Activated CD4-positive, alpha-beta T cell treated with anti-CD3 and anti-CD28 coated beads for 36 hours (primary cell): Measurements from ENCODE around the gene HEXIM2. TPM values are rescaled to one million over a fixed set of nuclear protein-coding genes. Genes with fewer than 3 reads are reported as not detected.

Experiments
- ATAC-seq: fragments of 200-7000 bp; cut with Tn5 transposase; one replicate; pipeline ENCODE4 v1.10.0; 2021; ENCODE audit warnings: mild to moderate bottlenecking, moderate library complexity
- CTCF ChIA-PET: fragments of 350-600 bp; sonication (Branson Sonifier 250); formaldehyde crosslinking; loops from one replicate; lab custom pipeline; 2021; ENCODE audit warnings: antibody characterized with exemption; lab: Charles Lee
- POLR2A ChIA-PET: fragments of 350-600 bp; sonication (Branson Sonifier 250); formaldehyde crosslinking; loops from one replicate; lab custom pipeline; 2021; ENCODE audit warnings: antibody characterized with exemption, inconsistent platforms; lab: Charles Lee
- DNase-seq: peaks from one replicate; pipeline ENCODE4 v3.0.0-alpha.2; 2020
- H3K27ac Mint-ChIP-seq: one replicate; pipeline ENCODE4 v1.8.0; 2021; ENCODE audit warnings: mixed read lengths
- H3K27me3 Mint-ChIP-seq: one replicate; pipeline ENCODE4 v1.8.0; 2021; ENCODE audit warnings: mixed read lengths
- H3K36me3 Mint-ChIP-seq: one replicate; pipeline ENCODE4 v1.8.0; 2021; ENCODE audit warnings: low read depth, mixed read lengths
- H3K4me1 Mint-ChIP-seq: one replicate; pipeline ENCODE4 v1.8.0; 2021; ENCODE audit warnings: mixed read lengths
- H3K4me3 Mint-ChIP-seq: one replicate; pipeline ENCODE4 v1.8.0; 2021; ENCODE audit warnings: mild to moderate bottlenecking, moderate library complexity, mixed read lengths
- H3K9me3 Mint-ChIP-seq: one replicate; pipeline ENCODE4 v1.8.0; 2021; ENCODE audit warnings: low read depth, mixed read lengths
- intact Hi-C, 2 experiments: fragments of 100-400 bp; cut with DNase I in 1 of 2; cut with micrococcal nuclease in 1 of 2; formaldehyde crosslinking; loops; one replicate each; pipeline versions ENCODE4 v1.14.2 to v1.15.1; 2022 to 2024; cut with DNase I, micrococcal nuclease
- total RNA-seq, 2 experiments: library from RNA; stranded (reverse); gene quantifications; one replicate each; pipeline ENCODE4 v1.2.3, GENCODE V29; 2021

HEXIM2 gene
- total RNA-seq, 2 experiments from 2014 or later, result 3.9 to 4.6 TPM

GRCh38 chr17:45128989-45129388 is 32.7 kb upstream of the HEXIM2 start:
- DNase-seq (no peak), ATAC-seq (no peak)
- CTCF ChIA-PET, result interaction anchor here (0.9 to 2.3 kb wide), 3 partner anchors 10 to 90 kb away, joined by 3 to 10 read pairs (median 3); no protein-coding TSS in a partner anchor
- intact Hi-C loops, result no loop called here
- Mint-ChIP-seq H3K4me1 (peaks cover 2% of the 10 kb centered on the region), H3K27me3 (peaks cover 3% of the 10 kb centered on the region), H3K4me3 (no peak overlapping the region), H3K27ac (no peak overlapping the region), H3K36me3 (no peaks in the 10 kb centered on the region), H3K9me3 (no peaks in the 10 kb centered on the region)
- POLR2A ChIA-PET, result interaction anchor here (0.6 kb wide), 1 partner anchor 91 kb away, joined by 3 read pairs; no protein-coding TSS in a partner anchor

- Mint-ChIP-seq H3K9me3 (no peaks in the 10 kb centered on the region), H3K36me3 (no peaks in the 10 kb centered on the region), H3K4me1 (peaks cover 2% of the 10 kb centered on the region), H3K4me3 (no peak overlapping the region), H3K27me3 (peaks cover 3% of the 10 kb centered on the region), H3K27ac (no peak overlapping the region)
- DNase-seq, result no peak
- POLR2A ChIA-PET, result interaction anchor here (0.6 kb wide), 1 partner anchor 91 kb away, joined by 3 read pairs; no protein-coding TSS in a partner anchor
- CTCF ChIA-PET, result interaction anchor here (0.9 to 2.3 kb wide), 3 partner anchors 11 to 90 kb away, joined by 3 to 10 read pairs (median 3); no protein-coding TSS in a partner anchor
- intact Hi-C loops, result no loop called here
- ATAC-seq, result no peak
Observed at GRCh38 chr17:45129426-45129939, 32.2 kb upstream of the HEXIM2 start.

GRCh38 chr17:45129940-45130680 is 31.6 kb upstream of the HEXIM2 start:
- ATAC-seq (no peak), DNase-seq (no peak)
- Mint-ChIP-seq H3K36me3 (no peaks in the 10 kb centered on the region), H3K9me3 (no peaks in the 10 kb centered on the region), H3K27me3 (peaks cover 3% of the 10 kb centered on the region), H3K4me3 (no peak overlapping the region), H3K27ac (no peak overlapping the region), H3K4me1 (peaks cover 3% of the 10 kb centered on the region)
- intact Hi-C loops, result loop anchor here in 1 of 2 experiments (5.0 to 10.0 kb wide), 2 partner anchors 208 to 355 kb away; no protein-coding TSS in a partner anchor
- ChIA-PET POLR2A (no interaction called here), CTCF (interaction anchor here (0.5 to 2.3 kb wide), 3 partner anchors 11 to 68 kb away, joined by 3 to 10 read pairs (median 3); no protein-coding TSS in a partner anchor)

- no peak overlapping the region for H3K27ac Mint-ChIP-seq
- DNase-seq, result no peak
- H3K27me3 Mint-ChIP-seq, result peaks cover 3% of the 10 kb centered on the region
- H3K4me1 Mint-ChIP-seq, result peaks cover 5% of the 10 kb centered on the region
- ATAC-seq, result no peak
- peak overlapping the region; percentile 44 for H3K4me3 Mint-ChIP-seq
- no peaks in the 10 kb centered on the region for H3K9me3 Mint-ChIP-seq
- no peaks in the 10 kb centered on the region for H3K36me3 Mint-ChIP-seq
- intact Hi-C loops, result loop anchor here in 1 of 2 experiments (5.0 to 10.0 kb wide), 2 partner anchors 209 to 356 kb away; no protein-coding TSS in a partner anchor
- ChIA-PET CTCF (interaction anchor here (0.5 to 7.0 kb wide), 7 partner anchors 12 to 289 kb away, joined by 3 to 222 read pairs (median 3); partner anchors contain the start of gene HEXIM1), POLR2A (no interaction called here)
Observed at GRCh38 chr17:45130681-45131615, 30.7 kb upstream of the HEXIM2 start.

- Mint-ChIP-seq H3K4me3 (peak overlapping the region; percentile 44), H3K36me3 (no peaks in the 10 kb centered on the region), H3K4me1 (peaks cover 9% of the 10 kb centered on the region), H3K27ac (no peak overlapping the region), H3K9me3 (no peaks in the 10 kb centered on the region), H3K27me3 (peaks cover 3% of the 10 kb centered on the region)
- peak; percentile 74 for DNase-seq
- peak; percentile 0 for ATAC-seq
- ChIA-PET POLR2A (no interaction called here), CTCF (interaction anchor here (0.6 to 7.0 kb wide), 4 partner anchors 17 to 288 kb away, joined by 3 to 222 read pairs (median 102); partner anchors contain the start of gene HEXIM1)
- intact Hi-C loops, result loop anchor here (1.0 to 10.0 kb wide), 10 partner anchors 35 to 629 kb away; partner anchors contain the start of genes C1QL1 (in 1 of the 2), DCAKD (in 1 of the 2) and GPATCH8 (in 1 of the 2)
Observed at GRCh38 chr17:45131616-45132319, 29.9 kb upstream of the HEXIM2 start.

GRCh38 chr17:45132320-45132571 is 29.4 kb upstream of the HEXIM2 start, which contains the start of gene PLCD3:
Gene PLCD3 (minus strand): TSS chr17:45132515. CDS start chr17:45132410, 105 bp downstream.
- DNase-seq, result no peak
- H3K36me3 Mint-ChIP-seq, result no peaks in the 10 kb centered on the region
- no peak for ATAC-seq
- peak within 1 kb of the TSS; percentile 80 for H3K27ac Mint-ChIP-seq
- peaks cover 9% of the 10 kb centered on the region for H3K4me1 Mint-ChIP-seq
- no peaks in the 10 kb centered on the region for H3K9me3 Mint-ChIP-seq
- H3K4me3 Mint-ChIP-seq, result peak within 1 kb of the TSS; percentile 75
- intact Hi-C loops, result loop anchor here (1.0 to 10.0 kb wide), 10 partner anchors 35 to 629 kb away; partner anchors contain the start of genes C1QL1 (in 1 of the 2), DCAKD (in 1 of the 2) and GPATCH8 (in 1 of the 2)
- POLR2A ChIA-PET, result no interaction called here
- CTCF ChIA-PET, result interaction anchor here (1.0 to 7.0 kb wide), 3 partner anchors 16 to 65 kb away, joined by 3 to 222 read pairs (median 201); partner anchors contain the start of gene HEXIM1
- peaks cover 3% of the 10 kb centered on the region for H3K27me3 Mint-ChIP-seq

- POLR2A ChIA-PET, result no interaction called here
- H3K4me3 Mint-ChIP-seq, result peak overlapping the region; percentile 75
Observed at GRCh38 chr17:45132572-45133463, 28.9 kb upstream of the HEXIM2 start.

GRCh38 chr17:45135192-45135977 is 26.3 kb upstream of the HEXIM2 start, which contains the start of gene ACBD4:
Gene ACBD4 (plus strand): TSS chr17:45135687. CDS start chr17:45136145, 458 bp downstream.
- Mint-ChIP-seq H3K27ac (peak within 1 kb of the TSS; percentile 87), H3K4me1 (peaks cover 9% of the 10 kb centered on the region), H3K4me3 (peak within 1 kb of the TSS; percentile 82), H3K36me3 (no peaks in the 10 kb centered on the region), H3K27me3 (peaks cover 3% of the 10 kb centered on the region), H3K9me3 (no peaks in the 10 kb centered on the region)
- peak; percentile 91 for ATAC-seq
- CTCF ChIA-PET, result interaction anchor here (0.5 to 7.0 kb wide), 64 partner anchors 9 to 357 kb away, joined by 3 to 222 read pairs (median 4); partner anchors contain the start of genes DCAKD, FMNL1, HEXIM1 and HEXIM2
- peak; percentile 98 for DNase-seq
- POLR2A ChIA-PET, result interaction anchor here (0.6 to 2.8 kb wide), 7 partner anchors 9 to 177 kb away, joined by 3 to 65 read pairs (median 6); partner anchors contain the start of gene HEXIM1
- intact Hi-C loops, result loop anchor here (1.0 to 10.0 kb wide), 11 partner anchors 13 to 361 kb away; partner anchors contain the start of genes HEXIM1 (in 2 of the 2), HEXIM2 (in 2 of the 2), EFTUD2 (in 1 of the 2) and KIF18B (in 1 of the 2)

More at GRCh38 chr17:45132572-45133463, 28.9 kb upstream of the HEXIM2 start:
- peaks cover 3% of the 10 kb centered on the region for H3K27me3 Mint-ChIP-seq
- ATAC-seq (peak; percentile 42), DNase-seq (peak; percentile 86)
- CTCF ChIA-PET, result interaction anchor here (0.7 to 7.0 kb wide), 6 partner anchors 16 to 65 kb away, joined by 3 to 222 read pairs (median 3); partner anchors contain the start of gene HEXIM1
- peak overlapping the region; percentile 80 for H3K27ac Mint-ChIP-seq
- intact Hi-C loops, result loop anchor here (1.0 to 10.0 kb wide), 10 partner anchors 36 to 630 kb away; partner anchors contain the start of genes C1QL1 (in 1 of the 2), DCAKD (in 1 of the 2) and GPATCH8 (in 1 of the 2)
- no peaks in the 10 kb centered on the region for H3K36me3 Mint-ChIP-seq
- H3K4me1 Mint-ChIP-seq, result peaks cover 9% of the 10 kb centered on the region
- no peaks in the 10 kb centered on the region for H3K9me3 Mint-ChIP-seq
